Panc1 (cell line): ENCODE results near the gene PTRH2. TPM values are rescaled to one million over a fixed set of nuclear protein-coding genes. Genes with fewer than 3 reads are reported as not detected.

Experiments
- ATAC-seq: fragments of 200-7000 bp; cut with Tn5 transposase; 2 replicates; pipeline ENCODE4 v1.9.1; 2020; ENCODE audit warnings: mild to moderate bottlenecking, moderate library complexity
- BruUV-seq: library from RNA; stranded (reverse); fragments of 400-500 nt; replicated peaks from 2 replicates; lab custom pipeline; 2021; lab: Mats Ljungman, UMichigan
- CTCF ChIA-PET: fragments of 300-600 bp; sonication (Branson Sonifier 250); formaldehyde crosslinking; loops from one replicate; lab custom pipeline; 2022; ENCODE audit warnings: antibody characterized with exemption; lab: Charles Lee
- POLR2A ChIA-PET: fragments of 300-600 bp; sonication (Branson Sonifier 250); formaldehyde crosslinking; loops from one replicate; lab custom pipeline; 2022; ENCODE audit warnings: antibody characterized with exemption; lab: Charles Lee
- DNase-seq: peaks from one replicate; pipeline ENCODE4 v3.0.0-alpha.2; 2010; ENCODE audit warnings: low read depth, low spot score
- H3K27ac ChIP-seq: 2 replicates; pipeline ENCODE4 v1.5.1; 2011; ENCODE audit warnings: mild to moderate bottlenecking, low read length, inconsistent platforms
- H3K27me3 ChIP-seq: fragments of 200-500 bp; sonication (Bioruptor generic); 2 replicates; pipeline ENCODE4 v1.6.0; 2014; ENCODE audit warnings: low read length, inconsistent platforms; ENCODE audit not compliant: control insufficient read depth, insufficient read depth
- H3K36me3 ChIP-seq: fragments of 200-500 bp; sonication (Bioruptor generic); 2 replicates; pipeline ENCODE4 v1.5.1; 2014; ENCODE audit warnings: inconsistent platforms, mild to moderate bottlenecking, low read length, moderate library complexity; ENCODE audit not compliant: control insufficient read depth, insufficient read depth
- H3K4me1 ChIP-seq: 2 replicates; pipeline ENCODE4 v1.5.1; 2011; ENCODE audit warnings: inconsistent platforms, mild to moderate bottlenecking, low read length, moderate library complexity; ENCODE audit not compliant: control insufficient read depth, insufficient read depth
- H3K4me3 ChIP-seq, 2 experiments: 2 replicates each; pipeline ENCODE4 v1.5.1; 2011 to 2012; ENCODE audit warnings: low read depth in 2 of 2, low read length in 2 of 2, mild to moderate bottlenecking in 2 of 2, inconsistent platforms in 1 of 2, moderate library complexity in 1 of 2
- H3K9me3 ChIP-seq: fragments of 200-500 bp; sonication (Bioruptor generic); 2 replicates; pipeline ENCODE4 v1.5.1; 2014; ENCODE audit warnings: low read depth, mild to moderate bottlenecking, inconsistent platforms, low read length, moderate library complexity; ENCODE audit not compliant: control insufficient read depth, insufficient read depth
- CTCF ChIP-seq: fragments of 450-650 bp; IDR thresholded peaks from 2 replicates; pipeline ENCODE4 v1.5.1; 2017; ENCODE audit warnings: mild to moderate bottlenecking
- POLR2AphosphoS5 ChIP-seq: IDR thresholded peaks from 2 replicates; pipeline ENCODE4 v1.6.1; 2012; ENCODE audit warnings: mild to moderate bottlenecking, low read depth, low read length, moderate library complexity
- REST ChIP-seq, 2 experiments: IDR thresholded peaks; 2 replicates each; pipeline ENCODE4 v1.6.1; 2011 to 2012; ENCODE audit warnings: low read depth in 2 of 2, control low read depth in 1 of 2, low read length in 1 of 2, mild to moderate bottlenecking in 1 of 2, moderate library complexity in 1 of 2; ENCODE audit not compliant: insufficient read depth in 1 of 2
- SIN3A ChIP-seq: IDR thresholded peaks from 2 replicates; pipeline ENCODE4 v1.6.1; 2012; ENCODE audit warnings: low read depth, mild to moderate bottlenecking, low read length, moderate library complexity, borderline replicate concordance; ENCODE audit not compliant: insufficient read depth
- TCF7L2 ChIP-seq: IDR thresholded peaks from 2 replicates; pipeline ENCODE4 v1.6.1; 2011; ENCODE audit warnings: mild to moderate bottlenecking, low read depth, low read length, inconsistent platforms
- in situ Hi-C: cut with HindIII; loops from 2 replicates; pipeline ENCODE4 v1.10.0; 2016; ENCODE audit warnings: low sequenced_read_pairs, low pct_unique_long_range_greater_than_20kb
- intact Hi-C: fragments of 100-400 bp; cut with micrococcal nuclease; formaldehyde crosslinking; loops from one replicate; pipeline ENCODE4 v1.10.0; 2022; ENCODE audit not compliant: unreplicated experiment
- total RNA-seq: library from RNA; stranded (reverse); gene quantifications from one replicate; pipeline ENCODE4 v1.2.1, GENCODE V29; 2021; ENCODE audit not compliant: unreplicated experiment

Gene PTRH2
- total RNA-seq, 1 experiment from 2014 or later: 40.2 TPM

GRCh38 chr17:59695945-59696681 is 11.1 kb downstream of the PTRH2 start:
- TF ChIP-seq TCF7L2 (no peak), REST (IDR thresholded peaks at IDR 0.05; ENCODE audit: insufficient read depth in 1 of 2, low read depth in 2 of 2, low read length in 1 of 2) (no peak), CTCF (no peak), POLR2AphosphoS5 (peak; percentile 46)
- H3K27me3 ChIP-seq: no peaks in the 10 kb centered on the region
- ChIA-PET POLR2A (no interaction called here), CTCF (interaction anchor here (0.5 kb wide), 1 partner anchor 11 kb away, joined by 5 read pairs; no protein-coding TSS in a partner anchor)
- DNase-seq (no peak), ATAC-seq (no peak; the same call in 1 of the 2 replicates)
- no peaks in the 10 kb centered on the region for H3K9me3 ChIP-seq
- BruUV-seq: no TSS peak
- in situ Hi-C loops (no loop called here), intact Hi-C loops (no loop called here)
- H3K4me1 ChIP-seq: peaks cover 39% of the 10 kb centered on the region
- no peak overlapping the region for H3K4me3 ChIP-seq
- peaks cover 51% of the 10 kb centered on the region for H3K36me3 ChIP-seq
- H3K27ac ChIP-seq: peak overlapping the region; percentile 79

- TF ChIP-seq SIN3A: no peak
- in situ Hi-C loops: no loop called here
- intact Hi-C loops: no loop called here
- H3K36me3 ChIP-seq: peaks cover 60% of the 10 kb centered on the region
- no peak for DNase-seq
- no peak overlapping the region for H3K4me3 ChIP-seq
- CTCF ChIA-PET: no interaction called here
- H3K27ac ChIP-seq: peak overlapping the region; percentile 63
- peaks cover 31% of the 10 kb centered on the region for H3K4me1 ChIP-seq
- H3K27me3 ChIP-seq: no peaks in the 10 kb centered on the region
- POLR2A ChIA-PET: no interaction called here
- ATAC-seq: no peak
- no TSS peak for BruUV-seq
- H3K9me3 ChIP-seq: no peaks in the 10 kb centered on the region
These were observed 12.9 kb downstream of the PTRH2 start for GRCh38 chr17:59694344-59694743.

- BruUV-seq: no TSS peak
- H3K4me1 ChIP-seq: peaks cover 31% of the 10 kb centered on the region
- no peaks in the 10 kb centered on the region for H3K9me3 ChIP-seq
- H3K36me3 ChIP-seq: peaks cover 64% of the 10 kb centered on the region
- intact Hi-C loops (no loop called here), in situ Hi-C loops (no loop called here)
- H3K4me3 ChIP-seq: no peak overlapping the region
- no peak for DNase-seq
- ATAC-seq: peak; percentile 29
- ChIA-PET CTCF (no interaction called here), POLR2A (no interaction called here)
- TF ChIP-seq REST (IDR thresholded peaks at IDR 0.05; ENCODE audit: insufficient read depth in 1 of 2, low read depth in 2 of 2, low read length in 1 of 2) (no peak), TCF7L2 (no peak)
- no peaks in the 10 kb centered on the region for H3K27me3 ChIP-seq
- peak overlapping the region; percentile 63 for H3K27ac ChIP-seq
These were observed 13.6 kb downstream of the PTRH2 start for GRCh38 chr17:59693582-59693981.
